Measurements from ENCODE around the gene PBX4.
"Not testable (repeated sequence)": the region's sequence is repeated elsewhere in the genome, so short reads cannot be mapped to it uniquely, and the experiment has no call there.

The PBX4 gene

DNA sequence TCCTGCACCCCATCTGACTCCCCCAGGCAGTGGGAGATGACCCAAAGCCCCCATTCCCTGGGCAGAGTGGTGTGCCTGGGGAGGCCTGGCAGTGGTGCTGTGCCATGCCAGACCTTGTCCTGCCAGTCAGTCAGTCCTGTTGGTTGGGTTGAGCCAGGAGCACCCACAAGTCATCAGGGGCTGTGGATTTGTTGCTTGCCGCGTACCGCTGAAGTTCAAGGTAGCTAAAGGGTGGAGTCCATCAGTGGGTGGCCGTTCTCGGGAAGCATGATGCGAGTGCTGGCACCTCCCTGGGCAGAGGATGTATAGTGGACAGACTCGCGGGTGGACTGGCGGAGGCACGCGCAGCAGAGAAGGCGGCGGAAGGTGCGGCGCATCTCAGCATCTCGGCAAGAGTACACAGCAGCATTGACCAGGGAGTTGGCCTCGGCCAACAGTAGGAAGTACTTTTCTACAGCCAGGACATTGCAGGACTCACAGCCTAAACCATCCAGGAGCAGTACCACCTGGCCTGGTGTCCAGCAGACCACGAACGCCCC lies 5.6 kb upstream of the PBX4 start:
- 97 to 98% methylated on average over 17 of the region's 19 CpGs for WGBS, 2 experiments (ENCODE audit: insufficient coverage in 2 of 2)
- Histone ChIP-seq H3K4me1 (ENCODE audit: control insufficient read depth, insufficient read depth, low read length, poor library complexity, severe bottlenecking) (peaks cover 5% of the 10 kb centered on the region), H3K4me3 (ENCODE audit: extremely low read depth, insufficient read depth, low read length, poor library complexity, severe bottlenecking) (no peak overlapping the region)

DNA sequence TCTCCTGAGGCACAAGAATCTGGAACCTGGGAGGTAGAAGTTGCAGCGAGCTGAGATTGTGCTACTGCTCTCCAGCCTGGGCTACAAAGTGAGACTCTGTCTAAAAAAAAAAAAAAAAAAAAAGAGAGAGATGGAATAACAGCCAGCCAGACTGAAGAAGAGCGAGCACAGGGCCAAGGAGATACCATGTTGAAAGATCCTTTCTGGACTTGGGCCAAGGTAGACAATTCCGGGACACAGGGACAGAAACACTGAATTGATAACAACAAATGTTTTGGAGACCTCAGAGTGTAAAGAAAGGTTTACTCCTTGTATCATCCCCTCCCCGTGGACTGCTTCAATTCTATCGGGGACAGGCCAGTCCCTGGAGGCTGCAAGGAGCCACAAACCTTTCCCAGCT lies 4.9 kb upstream of the PBX4 start:
- WGBS, 2 experiments (ENCODE audit: insufficient coverage in 2 of 2), result 94 to 96% methylated on average over 5 of the region's 5 CpGs
- H3K4me1 ChIP-seq (ENCODE audit: control insufficient read depth, insufficient read depth, low read length, poor library complexity, severe bottlenecking), result peaks cover 7% of the 10 kb centered on the region

More for the DNA sequence above, 5.6 kb upstream of the PBX4 start:
- no peak overlapping the region for H3K27ac ChIP-seq (ENCODE audit: low read depth, low read length, severe bottlenecking)
- peaks cover 20% of the 10 kb centered on the region for H3K36me3 ChIP-seq (ENCODE audit: control insufficient read depth, insufficient read depth, low read length)
- no peaks in the 10 kb centered on the region for H3K9me3 ChIP-seq (ENCODE audit: control insufficient read depth, low read length)

GRCh38 chr19:19619849-19620210 lies 1.3 kb upstream of the PBX4 start:
- no peak overlapping the region for H3K4me3 ChIP-seq (ENCODE audit: extremely low read depth, insufficient read depth, low read length, poor library complexity, severe bottlenecking)
- WGBS, 2 experiments (ENCODE audit: insufficient coverage in 2 of 2), result 91 to 94% methylated on average over 7 of the region's 7 CpGs
- no peaks in the 10 kb centered on the region for H3K9me3 ChIP-seq (ENCODE audit: control insufficient read depth, low read length)
- H3K27ac ChIP-seq (ENCODE audit: low read depth, low read length, severe bottlenecking), result no peak overlapping the region
- peaks cover 2% of the 10 kb centered on the region for H3K4me1 ChIP-seq (ENCODE audit: control insufficient read depth, insufficient read depth, low read length, poor library complexity, severe bottlenecking)
- H3K36me3 ChIP-seq (ENCODE audit: control insufficient read depth, insufficient read depth, low read length), result peaks cover 20% of the 10 kb centered on the region

More for the DNA sequence above, 4.9 kb upstream of the PBX4 start:
- H3K27ac ChIP-seq (ENCODE audit: low read depth, low read length, severe bottlenecking), result no peak overlapping the region
- peaks cover 20% of the 10 kb centered on the region for H3K36me3 ChIP-seq (ENCODE audit: control insufficient read depth, insufficient read depth, low read length)
- no peak overlapping the region for H3K4me3 ChIP-seq (ENCODE audit: extremely low read depth, insufficient read depth, low read length, poor library complexity, severe bottlenecking)
- no peaks in the 10 kb centered on the region for H3K9me3 ChIP-seq (ENCODE audit: control insufficient read depth, low read length)

DNA sequence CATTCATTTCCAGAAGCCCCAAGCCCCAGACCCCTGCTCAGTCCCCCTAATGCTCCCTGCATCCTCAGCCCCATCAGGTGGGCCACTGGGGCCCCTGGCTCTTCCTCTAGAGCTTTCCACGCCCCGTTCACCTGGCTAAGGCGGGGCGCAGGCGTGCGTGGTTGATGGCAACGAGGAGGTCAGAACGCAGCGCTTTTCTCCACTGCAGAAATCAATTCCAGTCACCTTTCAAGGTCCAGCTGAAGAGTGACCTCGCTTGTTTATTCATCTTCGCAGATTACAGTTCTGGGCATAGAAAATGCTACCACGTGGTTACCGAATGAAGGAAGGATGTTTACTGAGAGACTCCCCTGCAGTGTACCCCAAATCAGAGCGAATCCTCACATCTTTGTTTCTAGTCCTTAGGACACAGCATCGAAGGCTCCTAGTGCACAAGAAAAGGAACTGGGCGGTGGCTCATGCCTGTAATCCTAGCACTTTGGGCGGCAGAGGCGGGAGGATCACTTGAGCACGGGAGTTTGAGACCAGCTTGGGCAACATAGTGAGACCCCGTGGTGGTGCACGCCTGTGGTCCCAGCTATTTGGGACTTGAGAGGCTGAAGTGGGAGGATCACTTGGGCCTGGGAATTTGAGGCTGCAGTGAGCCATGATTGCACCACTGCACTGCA lies 828 bp upstream of the PBX4 start:
- H3K27ac ChIP-seq (ENCODE audit: low read depth, low read length, severe bottlenecking), result no peak overlapping the region

DNA sequence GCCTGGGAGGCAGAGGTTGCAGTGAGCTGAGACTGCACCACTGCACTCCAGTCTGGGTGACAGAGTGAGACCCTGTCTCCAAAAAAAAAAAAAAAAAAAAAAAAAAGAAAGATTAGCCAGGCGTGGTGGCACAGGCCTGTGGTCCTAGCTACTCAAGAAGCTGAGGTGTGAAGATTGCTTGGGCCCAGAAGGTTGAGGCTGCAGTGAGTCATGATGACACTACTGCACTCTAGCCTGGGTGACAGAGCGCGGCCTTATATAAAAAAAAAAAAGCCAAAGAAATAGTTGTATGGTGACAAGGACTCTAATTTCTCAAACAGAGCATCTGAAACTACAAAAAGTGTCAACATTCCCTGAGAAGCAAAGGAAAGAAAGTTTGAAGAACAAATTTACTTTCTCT lies 3.4 kb downstream of the PBX4 start:
- Histone ChIP-seq H3K36me3 (ENCODE audit: control insufficient read depth, insufficient read depth, low read length) (no peaks in the 10 kb centered on the region), H3K4me3 (ENCODE audit: extremely low read depth, insufficient read depth, low read length, poor library complexity, severe bottlenecking) (no peak overlapping the region), H3K4me1 (ENCODE audit: control insufficient read depth, insufficient read depth, low read length, poor library complexity, severe bottlenecking) (peaks cover 8% of the 10 kb centered on the region), H3K27ac (ENCODE audit: low read depth, low read length, severe bottlenecking) (no peak overlapping the region), H3K9me3 (ENCODE audit: control insufficient read depth, low read length) (no peaks in the 10 kb centered on the region)
- 100% methylated on average over 2 of the region's 3 CpGs; no CpG with 5 or more reads in 1 of the 2 experiments for WGBS, 2 experiments (ENCODE audit: insufficient coverage in 2 of 2)

More for the DNA sequence above, 828 bp upstream of the PBX4 start:
- Histone ChIP-seq H3K4me3 (ENCODE audit: extremely low read depth, insufficient read depth, low read length, poor library complexity, severe bottlenecking) (no peak overlapping the region), H3K9me3 (ENCODE audit: control insufficient read depth, low read length) (no peaks in the 10 kb centered on the region), H3K4me1 (ENCODE audit: control insufficient read depth, insufficient read depth, low read length, poor library complexity, severe bottlenecking) (peaks cover 2% of the 10 kb centered on the region), H3K36me3 (ENCODE audit: control insufficient read depth, insufficient read depth, low read length) (peaks cover 17% of the 10 kb centered on the region)
- 90 to 95% methylated on average over 18 to 21 of the region's 21 CpGs for WGBS, 2 experiments (ENCODE audit: insufficient coverage in 2 of 2)

DNA sequence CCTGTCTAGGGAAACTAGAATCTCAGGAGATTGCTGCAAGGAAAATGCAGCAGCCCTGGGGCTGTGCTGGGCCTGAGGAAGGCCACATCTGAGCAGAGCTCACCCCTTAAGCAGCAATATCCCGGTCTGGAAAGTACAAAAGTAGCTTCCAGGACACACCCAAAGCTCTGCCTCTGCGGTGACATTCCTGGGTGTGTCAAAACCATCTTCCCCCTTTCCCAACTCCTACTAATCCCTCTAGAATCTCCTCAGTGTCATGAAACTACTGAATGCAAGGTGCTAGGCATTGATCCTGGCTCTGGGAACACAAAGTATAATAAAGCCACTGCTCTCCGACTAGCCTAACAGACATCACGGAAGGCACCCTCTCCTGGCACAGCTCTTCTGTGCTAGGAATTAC lies 5.0 kb downstream of the PBX4 start:
- Histone ChIP-seq H3K4me1 (ENCODE audit: control insufficient read depth, insufficient read depth, low read length, poor library complexity, severe bottlenecking) (peaks cover 6% of the 10 kb centered on the region), H3K27ac (ENCODE audit: low read depth, low read length, severe bottlenecking) (no peak overlapping the region), H3K4me3 (ENCODE audit: extremely low read depth, insufficient read depth, low read length, poor library complexity, severe bottlenecking) (no peak overlapping the region), H3K9me3 (ENCODE audit: control insufficient read depth, low read length) (no peaks in the 10 kb centered on the region), H3K36me3 (ENCODE audit: control insufficient read depth, insufficient read depth, low read length) (no peaks in the 10 kb centered on the region)
- WGBS, 2 experiments (ENCODE audit: insufficient coverage in 2 of 2), result 86 to 96% methylated on average over 4 of the region's 4 CpGs

DNA sequence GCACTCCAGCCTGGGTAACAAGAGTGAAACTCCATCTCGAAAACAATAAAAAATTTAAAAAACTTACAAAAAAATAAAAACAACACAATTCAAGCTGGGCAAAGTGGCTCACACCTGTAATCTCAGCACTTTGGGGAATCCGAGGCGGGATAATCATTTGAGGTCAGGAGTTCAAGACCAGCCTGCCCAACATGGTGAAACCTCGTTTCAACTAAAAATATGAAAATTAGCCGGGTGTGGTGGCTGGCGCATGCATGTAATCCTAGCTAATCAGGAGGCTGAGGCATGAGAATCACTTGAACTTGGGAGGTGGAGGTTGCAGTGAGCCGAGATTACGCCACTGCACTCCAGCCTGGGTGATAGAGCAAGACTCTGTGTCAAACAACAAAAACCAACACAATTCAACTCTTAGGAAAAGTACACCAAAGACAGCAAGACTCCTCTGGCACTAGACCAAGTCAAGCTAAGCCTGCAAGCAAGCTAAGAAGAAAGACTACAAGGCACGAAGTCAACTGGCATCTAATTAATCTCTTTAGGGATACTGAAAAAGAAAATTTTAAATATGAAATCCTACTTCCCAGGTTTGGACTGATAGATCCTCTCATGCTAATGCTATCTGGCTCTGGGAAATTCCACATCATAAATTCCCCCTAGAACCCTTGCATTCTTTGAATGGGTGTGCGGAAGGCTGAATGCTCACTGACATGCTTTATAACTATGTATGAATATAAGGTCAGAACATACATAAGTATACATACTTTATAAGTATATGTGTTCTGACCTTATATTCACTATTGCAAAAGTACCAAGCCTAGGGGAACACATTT lies 7.9 kb downstream of the PBX4 start:
- Histone ChIP-seq H3K9me3 (ENCODE audit: control insufficient read depth, low read length) (no peaks in the 10 kb centered on the region), H3K4me1 (ENCODE audit: control insufficient read depth, insufficient read depth, low read length, poor library complexity, severe bottlenecking) (peaks cover 6% of the 10 kb centered on the region), H3K36me3 (ENCODE audit: control insufficient read depth, insufficient read depth, low read length) (no peaks in the 10 kb centered on the region), H3K27ac (ENCODE audit: low read depth, low read length, severe bottlenecking) (no peak overlapping the region), H3K4me3 (ENCODE audit: extremely low read depth, insufficient read depth, low read length, poor library complexity, severe bottlenecking) (no peak overlapping the region)
- 96 to 99% methylated on average over 5 of the region's 10 CpGs for WGBS, 2 experiments (ENCODE audit: insufficient coverage in 2 of 2)

DNA sequence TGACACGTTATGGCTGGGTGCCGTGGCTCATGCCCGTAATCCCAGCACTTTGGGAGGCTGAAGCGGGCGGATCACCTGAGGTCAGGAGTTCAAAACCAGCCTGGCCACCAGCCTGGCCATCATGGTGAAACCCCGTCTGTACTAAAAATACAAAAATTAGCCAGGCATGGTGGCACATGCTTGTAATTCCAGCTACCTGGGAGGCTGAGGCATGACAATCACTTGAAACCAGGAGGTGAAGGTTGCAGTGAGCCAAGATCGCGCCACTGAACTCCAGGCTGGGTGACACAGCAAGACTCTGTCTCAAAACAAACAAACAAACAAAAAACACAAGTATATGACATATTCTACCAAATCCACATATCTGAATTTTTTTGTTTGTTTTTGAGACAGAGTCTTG lies 11.8 kb downstream of the PBX4 start:
- not testable (repeated sequence) for H3K9me3 ChIP-seq (ENCODE audit: control insufficient read depth, low read length); H3K27ac ChIP-seq (ENCODE audit: low read depth, low read length, severe bottlenecking); H3K4me3 ChIP-seq (ENCODE audit: extremely low read depth, insufficient read depth, low read length, poor library complexity, severe bottlenecking); H3K36me3 ChIP-seq (ENCODE audit: control insufficient read depth, insufficient read depth, low read length); H3K4me1 ChIP-seq (ENCODE audit: control insufficient read depth, insufficient read depth, low read length, poor library complexity, severe bottlenecking)
- 95 to 97% methylated on average over 6 to 8 of the region's 8 CpGs for WGBS, 2 experiments (ENCODE audit: insufficient coverage in 2 of 2)

- WGBS, 2 experiments (ENCODE audit: insufficient coverage in 2 of 2), result 100% methylated on average over 1 of the region's 1 CpG
Measured at GRCh38 chr19:19606021-19606420, 12.5 kb downstream of the PBX4 start.

GRCh38 chr19:19602713-19603324 lies 15.7 kb downstream of the PBX4 start:
- Histone ChIP-seq H3K4me1 (ENCODE audit: control insufficient read depth, insufficient read depth, low read length, poor library complexity, severe bottlenecking) (no peaks in the 10 kb centered on the region), H3K4me3 (ENCODE audit: extremely low read depth, insufficient read depth, low read length, poor library complexity, severe bottlenecking) (no peak overlapping the region), H3K9me3 (ENCODE audit: control insufficient read depth, low read length) (no peaks in the 10 kb centered on the region), H3K27ac (ENCODE audit: low read depth, low read length, severe bottlenecking) (no peak overlapping the region), H3K36me3 (ENCODE audit: control insufficient read depth, insufficient read depth, low read length) (no peaks in the 10 kb centered on the region)
- WGBS, 2 experiments (ENCODE audit: insufficient coverage in 2 of 2), result 78 to 89% methylated on average over 2 of the region's 3 CpGs

More at GRCh38 chr19:19606021-19606420, 12.5 kb downstream of the PBX4 start:
- H3K9me3 ChIP-seq (ENCODE audit: control insufficient read depth, low read length), result no peaks in the 10 kb centered on the region
- no peaks in the 10 kb centered on the region for H3K36me3 ChIP-seq (ENCODE audit: control insufficient read depth, insufficient read depth, low read length)
- H3K4me1 ChIP-seq (ENCODE audit: control insufficient read depth, insufficient read depth, low read length, poor library complexity, severe bottlenecking), result no peaks in the 10 kb centered on the region
- H3K27ac ChIP-seq (ENCODE audit: low read depth, low read length, severe bottlenecking), result no peak overlapping the region
- no peak overlapping the region for H3K4me3 ChIP-seq (ENCODE audit: extremely low read depth, insufficient read depth, low read length, poor library complexity, severe bottlenecking)
